ENCODE results near the gene TMEM239.
A peak's percentile ranks its signal among the peaks of the same experiment; 100 is the strongest.

TMEM239 gene

DNA sequence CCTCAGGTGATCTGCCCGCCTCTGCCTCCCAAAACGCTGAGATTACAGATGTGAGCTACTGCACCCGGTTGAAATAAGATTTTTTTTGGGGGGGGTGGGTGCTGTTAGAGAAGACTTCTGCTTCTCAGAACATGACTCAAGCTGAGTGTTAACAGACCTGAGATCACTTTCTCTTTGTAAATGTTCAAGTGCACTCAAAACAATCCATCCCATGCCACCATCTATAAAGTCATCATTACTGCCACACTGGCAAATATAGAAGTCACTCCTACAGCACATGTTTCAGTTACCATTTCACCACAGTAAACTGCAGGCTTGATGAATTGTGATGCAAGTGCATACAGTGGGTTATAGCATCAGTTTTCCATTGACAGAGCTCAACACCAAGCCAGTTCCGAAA, 33.4 kb downstream of the TMEM239 start:
- no peak for DNase-seq (ENCODE audit: low read depth in 3 of 3)

DNA sequence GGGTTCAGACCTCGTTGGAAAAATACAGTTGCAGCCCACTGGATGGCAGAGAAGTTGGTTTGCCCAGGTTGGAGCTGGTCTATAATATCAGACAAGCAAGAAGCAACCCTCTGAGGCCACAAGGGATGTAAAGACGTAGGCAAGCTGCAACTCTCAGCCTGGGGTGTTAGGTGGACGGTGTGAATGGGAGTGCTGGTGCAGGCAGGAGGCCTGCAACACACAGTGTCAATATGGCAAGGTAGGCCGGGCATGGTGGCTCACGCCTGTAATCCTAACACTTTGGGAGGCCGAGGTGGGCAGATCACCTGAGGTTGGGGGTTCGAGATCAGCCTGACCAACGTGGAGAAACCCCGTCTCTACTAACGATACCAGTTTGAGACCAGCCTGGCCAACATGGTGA, 34.9 kb downstream of the TMEM239 start:
- no peak for DNase-seq (ENCODE audit: low read depth in 3 of 3)

DNA sequence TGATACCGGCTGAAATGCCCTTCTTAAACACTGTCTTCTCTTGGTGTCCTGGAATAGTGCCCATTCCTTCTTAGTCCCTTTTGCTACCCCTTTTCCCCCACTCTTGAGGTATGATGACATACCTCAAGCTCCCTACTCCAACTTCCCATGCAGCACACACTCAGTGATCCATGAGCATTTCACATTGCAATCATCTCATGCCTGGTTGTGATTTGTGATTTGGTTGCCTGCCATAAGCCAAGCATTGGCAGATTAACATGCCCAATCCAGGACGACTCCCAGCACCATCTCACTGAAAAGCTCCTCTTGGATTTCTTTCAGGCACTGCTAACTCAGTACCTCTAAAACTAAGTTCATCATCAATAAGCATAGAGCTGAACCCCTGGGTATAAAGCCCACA, 42.4 kb downstream of the TMEM239 start:
- no peak for DNase-seq (ENCODE audit: low read depth in 3 of 3)

DNA sequence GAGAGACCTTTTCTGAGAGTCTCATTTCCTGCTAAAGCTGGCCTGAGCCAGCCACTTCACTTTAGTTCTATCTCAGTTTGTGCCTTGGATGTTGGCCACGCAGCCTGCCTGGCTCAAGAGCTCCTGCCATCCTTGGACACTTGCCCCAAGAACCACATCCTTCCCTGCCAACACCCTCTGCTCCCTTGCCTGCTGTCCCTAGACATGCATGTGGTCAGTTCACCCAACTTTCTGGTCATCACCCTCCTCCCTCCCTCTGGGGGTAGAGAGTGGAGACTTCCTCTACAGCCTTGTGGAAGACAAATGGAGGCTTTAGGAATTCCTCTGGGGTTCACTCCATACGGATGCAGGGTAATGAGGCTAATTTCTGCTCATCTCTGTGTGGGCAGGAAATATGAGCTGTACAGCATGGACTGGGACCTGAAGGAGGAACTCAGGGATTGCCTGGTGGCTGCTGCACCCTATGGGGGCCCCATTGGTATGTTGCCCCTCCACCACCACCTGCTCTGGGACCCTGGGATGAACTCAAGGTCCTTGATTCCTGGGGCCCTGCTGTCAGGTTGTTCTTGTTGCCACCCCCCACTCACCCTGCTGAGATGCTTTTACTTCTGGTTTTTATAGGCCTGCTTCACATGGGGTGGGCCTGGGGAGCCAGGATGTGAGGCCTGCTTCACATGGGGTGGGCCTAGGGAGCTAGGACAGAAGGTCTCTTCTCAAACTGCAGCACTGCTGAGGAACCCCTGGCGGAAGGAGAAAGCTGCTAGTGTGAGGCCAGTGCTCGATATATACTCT, 43.4 kb downstream of the TMEM239 start:
- DNase-seq (ENCODE audit: low read depth in 3 of 3): no peak

DNA sequence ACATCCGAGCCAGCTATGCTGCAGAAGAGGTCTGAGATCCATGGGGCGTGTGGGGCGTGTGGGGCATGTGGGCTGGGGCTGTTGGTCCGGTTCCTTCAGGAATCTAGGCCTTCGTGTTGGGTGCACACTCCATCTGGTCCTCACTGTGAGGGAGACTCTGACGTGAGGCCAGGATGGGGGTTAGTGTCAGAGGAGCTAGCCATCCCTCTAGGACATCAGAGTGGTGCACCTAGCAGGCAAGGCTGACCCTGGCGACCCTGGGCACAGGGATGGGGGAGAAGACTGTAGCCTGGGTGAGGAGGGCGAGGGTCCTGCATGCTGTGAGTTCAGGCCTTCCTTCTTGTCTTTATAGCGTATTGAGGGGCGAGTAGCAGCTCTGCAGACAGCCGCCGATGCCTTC, 48.5 kb downstream of the TMEM239 start:
- no peak for DNase-seq (ENCODE audit: low read depth in 3 of 3)

DNA sequence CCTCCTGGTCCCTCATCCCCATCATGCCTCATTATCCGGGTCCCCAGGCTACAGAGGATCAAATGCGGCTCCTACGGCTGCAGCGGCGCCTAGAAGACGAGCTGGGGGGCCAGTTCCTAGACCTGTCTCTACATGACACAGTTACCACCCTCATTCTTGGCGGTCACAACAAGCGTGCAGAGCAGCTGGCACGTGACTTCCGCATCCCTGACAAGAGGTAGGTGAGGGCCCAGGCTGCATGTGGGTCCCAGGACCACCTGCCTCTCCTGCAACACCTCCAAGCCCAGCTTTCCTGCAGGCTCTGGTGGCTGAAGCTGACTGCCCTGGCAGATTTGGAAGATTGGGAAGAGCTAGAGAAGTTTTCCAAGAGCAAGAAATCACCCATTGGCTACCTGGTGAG, 48.9 kb downstream of the TMEM239 start:
- no peak for DNase-seq (ENCODE audit: low read depth in 3 of 3)

DNA sequence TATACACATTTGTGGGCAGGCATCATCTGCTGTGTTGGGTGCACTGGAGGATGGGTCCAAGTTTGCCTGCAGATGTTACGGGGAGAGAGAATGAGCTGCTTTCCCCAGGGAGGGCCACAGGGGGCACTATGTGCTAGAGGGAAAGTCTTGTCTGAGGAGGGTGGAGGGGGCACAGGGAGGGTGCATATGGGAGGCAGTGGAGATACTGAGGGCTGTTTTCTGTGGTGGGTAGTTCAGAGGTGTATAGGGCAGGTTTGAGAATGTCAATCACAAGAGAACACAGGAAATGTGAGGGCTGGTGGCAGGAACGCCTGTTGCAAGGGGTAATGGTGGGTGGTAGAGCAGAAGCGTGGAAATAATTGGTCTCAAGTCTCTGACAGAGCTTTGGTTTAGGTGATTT, 49.5 kb downstream of the TMEM239 start:
- DNase-seq (ENCODE audit: low read depth in 3 of 3): peak in 1 of 3 experiments; percentile 56

DNA sequence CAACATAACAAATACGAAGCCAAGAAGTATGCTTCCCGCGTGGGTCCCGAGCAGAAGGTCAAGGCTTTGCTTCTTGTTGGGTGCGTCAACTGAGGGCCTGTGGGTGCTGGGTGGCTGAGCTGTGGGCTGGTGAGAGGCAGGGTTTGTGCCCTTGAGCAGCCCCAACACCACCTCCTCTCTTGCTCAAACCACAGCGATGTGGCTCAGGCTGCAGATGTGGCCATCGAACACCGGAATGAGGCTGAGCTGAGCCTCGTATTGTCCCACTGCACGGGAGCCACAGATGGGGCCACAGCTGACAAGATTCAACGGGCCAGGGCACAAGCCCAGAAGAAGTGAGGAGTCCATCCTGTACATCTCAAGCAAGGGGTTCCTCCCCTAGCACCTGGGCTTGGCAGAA, 50.1 kb downstream of the TMEM239 start:
- no peak for DNase-seq (ENCODE audit: low read depth in 3 of 3)

DNA sequence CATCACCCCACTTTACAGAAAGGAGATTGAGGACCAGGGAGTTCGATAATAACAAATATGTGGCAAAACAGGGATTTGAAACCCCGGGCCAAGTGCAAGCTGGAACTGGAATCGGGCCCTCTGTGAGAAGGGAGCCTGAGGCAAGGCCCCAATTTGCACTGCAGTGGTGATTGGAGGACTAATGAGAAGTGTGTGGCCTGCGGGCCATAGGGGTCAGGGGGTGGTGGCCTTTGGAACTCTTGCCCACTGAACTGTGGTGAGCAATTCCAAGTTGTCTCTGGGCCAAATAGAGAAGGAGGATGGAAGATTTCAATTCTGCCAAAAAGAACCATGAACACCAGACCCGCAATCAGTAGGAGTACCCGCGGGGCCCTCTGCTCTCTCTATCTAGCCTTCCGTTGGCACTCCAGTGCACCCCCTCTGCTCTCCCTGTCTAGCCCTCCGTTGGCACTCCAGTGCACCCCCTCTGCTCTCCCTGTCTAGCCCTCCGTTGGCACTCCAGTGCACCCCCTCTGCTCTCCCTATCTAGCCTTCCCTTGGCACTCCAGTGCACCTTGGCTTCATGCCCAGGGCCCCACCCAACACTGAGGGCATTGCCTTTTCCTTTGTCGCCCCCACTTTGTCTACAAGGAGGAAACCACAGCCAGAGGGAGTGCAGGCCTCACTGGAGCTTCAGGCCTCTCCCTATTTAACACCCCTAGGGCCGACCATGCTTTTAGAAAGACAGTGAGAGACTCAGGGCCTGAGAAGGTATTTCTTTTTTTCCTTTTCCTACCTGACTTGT, 51.1 kb downstream of the TMEM239 start:
- DNase-seq (ENCODE audit: low read depth in 3 of 3): no peak

All from stimulated activated CD4-positive, alpha-beta T cell treated with anti-CD3 and anti-CD28 coated beads, TNF-alpha, amount 100 ng/mL, for 24 hours (primary cell).